Caco-2 (cell line): Measurements from ENCODE around the gene TECR. TPM values are rescaled to one million over a fixed set of nuclear protein-coding genes. Genes with fewer than 3 reads are reported as not detected.

ENCODE experiments used
- Bru-seq: library from RNA; stranded (reverse); fragments of 400-500 nt; gene quantifications from one replicate; lab custom pipeline; 2021; lab: Mats Ljungman, UMichigan
- BruChase-seq, 2 experiments: library from RNA; stranded (reverse); fragments of 400-500 nt; gene quantifications; one replicate each; lab custom pipeline; 2021; lab: Mats Ljungman, UMichigan
- BruUV-seq: library from RNA; stranded (reverse); fragments of 400-500 nt; replicated peaks from 2 replicates; lab custom pipeline; 2021; lab: Mats Ljungman, UMichigan
- CTCF ChIA-PET: fragments of 300-600 bp; sonication (Branson Sonifier 250); formaldehyde crosslinking; loops from one replicate; lab custom pipeline; 2022; ENCODE audit warnings: antibody characterized with exemption; lab: Charles Lee
- POLR2A ChIA-PET: fragments of 300-600 bp; sonication (Branson Sonifier 250); formaldehyde crosslinking; loops from one replicate; lab custom pipeline; 2022; ENCODE audit warnings: antibody characterized with exemption; lab: Charles Lee
- DNase-seq, 2 experiments: peaks; one replicate each; pipeline versions ENCODE4 v3.0.0 to v3.0.0-alpha.2; 2020 to 2022
- H3K27me3 ChIP-seq: replicated peaks from 2 replicates; pipeline ENCODE4 v1.6.0; 2011; ENCODE audit warnings: low read length; ENCODE audit not compliant: control insufficient read depth, insufficient read depth
- H3K36me3 ChIP-seq: 2 replicates; pipeline ENCODE4 v1.5.1; 2011; ENCODE audit warnings: low read length; ENCODE audit not compliant: control insufficient read depth, insufficient read depth
- H3K4me1 ChIP-seq: fragments of 250-450 bp; sonication (Bioruptor Pico); 2 replicates; pipeline ENCODE4 v1.5.1; 2020; ENCODE audit warnings: mild to moderate bottlenecking
- H3K4me3 ChIP-seq: 2 replicates; pipeline ENCODE4 v1.5.1; 2011; ENCODE audit warnings: low read depth, mild to moderate bottlenecking, control low read depth, low read length
- H3K9me3 ChIP-seq: fragments of 250-450 bp; sonication (Bioruptor Pico); 2 replicates; pipeline ENCODE4 v1.5.1; 2020; ENCODE audit warnings: mild to moderate bottlenecking, moderate library complexity
- H3K27ac Mint-ChIP-seq: one replicate; pipeline ENCODE4 v1.8.0; 2022; ENCODE audit warnings: mixed read lengths; ENCODE audit not compliant: unreplicated experiment
- H3K27me3 Mint-ChIP-seq: one replicate; pipeline ENCODE4 v1.8.0; 2022; ENCODE audit warnings: mixed read lengths; ENCODE audit not compliant: insufficient read depth, unreplicated experiment
- H3K36me3 Mint-ChIP-seq: one replicate; pipeline ENCODE4 v1.8.0; 2022; ENCODE audit warnings: mild to moderate bottlenecking, mixed read lengths; ENCODE audit not compliant: insufficient read depth, unreplicated experiment
- H3K4me1 Mint-ChIP-seq: one replicate; pipeline ENCODE4 v1.8.0; 2022; ENCODE audit warnings: low read depth, mixed read lengths; ENCODE audit not compliant: unreplicated experiment
- H3K4me3 Mint-ChIP-seq: one replicate; pipeline ENCODE4 v1.8.0; 2022; ENCODE audit warnings: mild to moderate bottlenecking, moderate library complexity, mixed read lengths; ENCODE audit not compliant: unreplicated experiment
- H3K9me3 Mint-ChIP-seq: one replicate; pipeline ENCODE4 v1.8.0; 2022; ENCODE audit warnings: mixed read lengths; ENCODE audit not compliant: unreplicated experiment
- CTCF ChIP-seq, 2 experiments: fragments of 200-600 bp in 1 of 2; IDR thresholded peaks; 1 replicate in 1 of 2; 2 replicates in 1 of 2; pipeline versions ENCODE4 v1.5.1 to v1.8.0; 2011 to 2022; ENCODE audit warnings: antibody characterized with exemption in 1 of 2, control low read depth in 1 of 2, inconsistent platforms in 1 of 2, low read depth in 1 of 2, low read length in 1 of 2, mild to moderate bottlenecking in 1 of 2, moderate library complexity in 1 of 2; ENCODE audit not compliant: insufficient read depth in 1 of 2, severe bottlenecking in 1 of 2, unreplicated experiment in 1 of 2
- intact Hi-C: fragments of 100-400 bp; cut with micrococcal nuclease; formaldehyde crosslinking; loops from one replicate; pipeline ENCODE4 v1.10.0; 2022; ENCODE audit not compliant: unreplicated experiment
- long read RNA-seq: library from polyadenylated mRNA; stranded (forward); transcript quantifications from one replicate; pipeline ENCODE4 v2.0.0, GENCODE V29; 2022
- total RNA-seq: library from RNA; stranded (reverse); gene quantifications from 2 replicates; pipeline ENCODE4 v1.2.3, GENCODE V29; 2022

The TECR gene
- 294 and 300 TPM in 2 replicates for total RNA-seq
- Bru-seq, nascent RNA = percentile 68 among the genes with signal in this experiment
- percentile 69 among the genes with signal in this experiment for BruChase-seq, experiment 1, labeled RNA remaining after a 2-hour chase
- BruChase-seq, experiment 2, labeled RNA remaining after a 6-hour chase = percentile 81 among the genes with signal in this experiment
- long read RNA-seq, transcript TECR-201 (13 exons, 1,171 nt) = major isoform, 465 of 787 reads
- long read RNA-seq, transcript TECR-207 (12 exons, 1,188 nt) = minor isoform, 6 of 787 reads
- long read RNA-seq, transcript TECR-220 (13 exons, 1,204 nt) = minor isoform, 9 of 787 reads
- long read RNA-seq, transcript TECR-226 (13 exons, 1,170 nt) = minor isoform, 33 of 787 reads
- long read RNA-seq, partial matches to known transcripts = 212 of 787 reads
- long read RNA-seq, other reads (novel, unspliced or antisense) = 59 of 787 reads

GRCh38 chr19:14529254-14530004 lies at the start of gene TECR:
Gene TECR, plus strand, starts transcription at chr19:14529594. Its CDS starts 103 bp downstream, at chr19:14529697.
- POLR2A ChIA-PET = interaction anchor here (0.7 to 1.2 kb wide), 6 partner anchors 11 to 57 kb away, joined by 3 to 13 read pairs (median 5); partner anchors contain the start of genes DNAJB1 and NDUFB7
- peak; percentile 100 for DNase-seq
- TSS peak; percentile 65 for BruUV-seq
- intact Hi-C loops = loop anchor here (1.0 to 2.0 kb wide), 4 partner anchors 8 to 33 kb away; partner anchors contain the start of genes DNAJB1 and GIPC1
- Histone ChIP-seq H3K27me3 (no peaks in the 10 kb centered on the region), H3K4me3 (peak within 1 kb of the TSS; percentile 91), H3K9me3 (no peaks in the 10 kb centered on the region), H3K4me1 (peaks cover 10% of the 10 kb centered on the region; the same call in 1 of the 2 replicates), H3K36me3 (no peaks in the 10 kb centered on the region; the same call in 1 of the 2 replicates)
- no peak for TF ChIP-seq CTCF (IDR thresholded peaks at IDR 0.05; ENCODE audit: insufficient read depth in 1 of 2, low read depth in 1 of 2, low read length in 1 of 2, severe bottlenecking in 1 of 2, unreplicated experiment in 1 of 2)
- Mint-ChIP-seq H3K27ac (peak within 1 kb of the TSS; percentile 93), H3K9me3 (no peaks in the 10 kb centered on the region), H3K4me1 (no peaks in the 10 kb centered on the region), H3K4me3 (peak within 1 kb of the TSS; percentile 97), H3K36me3 (peaks cover 38% of the 10 kb centered on the region), H3K27me3 (no peaks in the 10 kb centered on the region)
- CTCF ChIA-PET = no interaction called here

GRCh38 chr19:14479975-14480699 lies 49.3 kb upstream of the TECR start:
- BruUV-seq = no TSS peak
- Histone ChIP-seq H3K36me3 (no peaks in the 10 kb centered on the region; the same call in 1 of the 2 replicates), H3K4me1 (no peaks in the 10 kb centered on the region), H3K4me3 (no peak overlapping the region), H3K27me3 (no peaks in the 10 kb centered on the region), H3K9me3 (no peaks in the 10 kb centered on the region)
- Mint-ChIP-seq H3K9me3 (no peaks in the 10 kb centered on the region), H3K4me1 (peaks cover 11% of the 10 kb centered on the region), H3K27me3 (no peaks in the 10 kb centered on the region), H3K27ac (no peak overlapping the region), H3K4me3 (no peak overlapping the region), H3K36me3 (peaks cover 42% of the 10 kb centered on the region)
- POLR2A ChIA-PET = interaction anchor here (0.8 kb wide), 1 partner anchor 60 kb away, joined by 3 read pairs; no protein-coding TSS in a partner anchor
- peak in 1 of 2 experiments; percentile 74 for DNase-seq
- TF ChIP-seq CTCF (IDR thresholded peaks at IDR 0.05; ENCODE audit: insufficient read depth in 1 of 2, low read depth in 1 of 2, low read length in 1 of 2, severe bottlenecking in 1 of 2, unreplicated experiment in 1 of 2) = peak; percentile 59 to 82
- intact Hi-C loops = loop anchor here (10.0 kb wide), 1 partner anchor 115 kb away; no protein-coding TSS in a partner anchor
- CTCF ChIA-PET = interaction anchor here (1.4 to 1.8 kb wide), 2 partner anchors 8 to 344 kb away, joined by 4 read pairs; partner anchors contain the start of gene ASF1B
